AG04449 (cell line): ENCODE measurements around the gene NOB1.

Source experiments
- CTCF ChIA-PET: fragments of 350-600 bp; formaldehyde crosslinking; extraction: SDS; loops from one replicate; lab custom pipeline; 2021; ENCODE audit warnings: antibody characterized with exemption; lab: Yijun Ruan, JAX
- POLR2A ChIA-PET: fragments of 400-600, 350-600 bp; formaldehyde crosslinking; extraction: SDS; loops from one replicate; lab custom pipeline; 2020; ENCODE audit warnings: antibody characterized with exemption, inconsistent platforms; lab: Yijun Ruan, JAX
- DNase-seq: peaks from one replicate; pipeline ENCODE4 v3.0.0-alpha.2; 2010; ENCODE audit warnings: low read depth, low spot score
- H3K4me3 ChIP-seq: 2 replicates; pipeline ENCODE4 v1.5.1; 2011; ENCODE audit warnings: low read depth, mild to moderate bottlenecking, control low read depth, low read length
- CTCF ChIP-seq: IDR thresholded peaks from one replicate; pipeline ENCODE4 v1.5.1; 2011; ENCODE audit warnings: mild to moderate bottlenecking, moderate library complexity, low read length, control low read depth, inconsistent platforms; ENCODE audit not compliant: insufficient read depth; ENCODE audit errors: missing control alignments

The NOB1 gene

DNA sequence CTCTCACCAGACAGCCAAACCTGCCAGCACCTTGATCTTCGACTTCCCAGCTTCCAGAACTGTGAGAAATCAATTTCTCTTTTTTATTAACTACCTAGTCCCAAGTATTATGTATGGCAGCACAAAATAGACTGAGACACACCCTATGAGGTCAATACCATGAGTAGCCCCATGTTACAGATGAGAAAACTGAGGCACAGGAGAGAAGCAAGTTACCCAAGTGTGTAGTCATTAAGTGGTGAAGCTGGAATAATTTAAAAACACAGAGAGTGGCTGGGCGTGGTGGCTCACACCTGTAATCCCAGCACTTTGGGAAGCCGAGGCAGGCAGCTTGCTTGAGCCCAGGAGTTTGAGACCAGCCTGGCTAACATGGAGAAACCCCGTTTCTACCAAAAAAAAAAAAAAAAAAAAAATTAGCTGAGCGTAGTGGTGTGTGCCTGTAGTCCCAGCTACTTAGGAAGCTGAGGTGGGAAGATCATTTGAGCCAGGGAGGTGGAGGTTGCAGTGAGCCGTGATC lies 33.2 kb downstream of the NOB1 start:
- POLR2A ChIA-PET: no interaction called here
- CTCF ChIA-PET: interaction anchor here (1.6 to 9.6 kb wide), 4 partner anchors 10 to 33 kb away, joined by 3 to 69 read pairs (median 16); partner anchors contain the start of gene NOB1
- TF ChIP-seq CTCF: no peak
- no peak overlapping the region for H3K4me3 ChIP-seq
- no peak for DNase-seq

DNA sequence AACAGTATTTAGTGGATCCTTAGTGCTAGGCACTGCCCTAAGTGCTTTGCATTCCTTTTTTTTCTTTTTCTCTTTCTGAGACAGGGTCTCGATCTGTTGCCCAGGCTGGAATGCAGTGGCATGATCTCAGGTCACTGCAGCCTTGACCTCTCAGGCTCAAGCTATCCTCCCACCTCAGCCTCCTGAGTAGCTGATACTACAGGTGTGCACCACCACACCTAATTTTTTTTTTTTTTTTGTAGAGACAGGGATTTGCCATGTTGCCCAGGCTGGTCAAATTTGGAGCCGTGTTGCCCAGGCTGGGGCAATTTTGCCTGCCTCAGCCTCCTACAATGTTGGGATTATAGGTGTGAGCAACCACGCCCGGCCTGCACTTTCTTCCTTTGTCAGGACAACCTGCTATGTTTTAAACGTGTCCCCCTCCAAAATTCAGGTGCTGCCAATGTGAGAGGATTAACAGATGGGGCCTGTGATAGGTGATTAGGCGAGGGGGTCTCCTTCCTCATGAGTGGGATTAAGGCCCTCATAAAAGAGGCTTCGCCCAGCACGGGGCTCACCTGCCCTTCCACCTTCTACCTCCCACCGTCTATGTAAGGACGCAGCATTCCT lies 33.8 kb downstream of the NOB1 start:
- no peak for DNase-seq
- H3K4me3 ChIP-seq: no peak overlapping the region
- no peak for TF ChIP-seq CTCF
- POLR2A ChIA-PET: no interaction called here
- CTCF ChIA-PET: interaction anchor here (2.3 to 9.6 kb wide), 2 partner anchors 12 to 33 kb away, joined by 8 to 69 read pairs; partner anchors contain the start of gene NOB1

DNA sequence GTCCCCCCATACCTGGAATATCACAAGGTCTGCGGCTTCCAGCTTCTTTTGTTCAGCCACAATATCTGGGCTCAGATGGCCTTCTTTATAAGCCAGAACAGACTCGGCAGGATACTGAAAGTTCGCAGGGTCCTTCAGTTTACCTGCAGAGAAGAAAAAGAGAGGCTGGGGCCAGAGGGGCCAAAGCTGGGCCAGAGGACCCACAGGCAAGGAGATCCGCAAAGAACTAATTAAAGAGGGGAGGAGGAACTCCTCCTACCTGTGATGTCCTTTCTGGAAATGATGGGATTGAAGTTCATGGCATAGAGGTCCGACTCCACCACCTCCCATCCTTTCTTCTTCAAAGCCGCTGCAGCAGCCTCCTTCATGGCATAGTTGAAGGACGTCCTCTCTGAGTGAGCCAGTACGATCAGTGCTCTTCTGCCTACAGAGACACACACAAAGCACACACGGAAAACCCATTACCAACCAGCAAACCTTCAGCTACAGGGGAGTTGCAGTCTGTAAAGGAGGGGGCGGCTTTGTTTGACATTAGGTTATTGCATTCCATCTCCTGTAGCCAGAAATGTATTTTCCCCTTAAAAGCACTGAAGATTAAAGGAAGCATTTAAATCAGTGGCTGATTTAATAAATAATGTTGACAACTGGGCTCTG lies 36.5 kb downstream of the NOB1 start:
- DNase-seq: no peak
- TF ChIP-seq CTCF: no peak
- CTCF ChIA-PET: interaction anchor here (0.6 to 1.8 kb wide), 4 partner anchors 7 to 36 kb away, joined by 3 to 8 read pairs (median 3); partner anchors contain the start of gene NOB1
- POLR2A ChIA-PET: interaction anchor here (1.5 kb wide), 1 partner anchor 9 kb away, joined by 5 read pairs; the partner anchor contains the start of gene NQO1
- H3K4me3 ChIP-seq: no peak overlapping the region

- no peak overlapping the region for H3K4me3 ChIP-seq
- ChIA-PET POLR2A (interaction anchor here (1.5 kb wide), 1 partner anchor 10 kb away, joined by 5 read pairs; the partner anchor contains the start of gene NQO1), CTCF (interaction anchor here (1.3 to 1.8 kb wide), 2 partner anchors 9 to 38 kb away, joined by 3 to 8 read pairs; partner anchors contain the start of gene NOB1)
- TF ChIP-seq CTCF: no peak
- DNase-seq: no peak
These were observed 37.7 kb downstream of the NOB1 start for GRCh38 chr16:69717066-69717465.

GRCh38 chr16:69712914-69713581 lies 41.7 kb downstream of the NOB1 start:
- ChIA-PET CTCF (interaction anchor here (0.7 to 6.9 kb wide), 4 partner anchors 9 to 317 kb away, joined by 3 to 66 read pairs (median 5); partner anchors contain the start of gene NOB1), POLR2A (no interaction called here)
- TF ChIP-seq CTCF: no peak
- H3K4me3 ChIP-seq: no peak overlapping the region
- no peak for DNase-seq
